T-helper 17 cell (primary cell): ENCODE results near the gene MGST2. TPM values are rescaled to one million over a fixed set of nuclear protein-coding genes. Genes with fewer than 3 reads are reported as not detected.
A peak's percentile ranks its signal among the peaks of the same experiment; 100 is the strongest.

Experiments used
- ATAC-seq: fragments of 150-1000 bp; cut with Tn5 transposase; 2 replicates; pipeline ENCODE4 v1.10.0; 2021; ENCODE audit warnings: mild to moderate bottlenecking, moderate library complexity
- DNase-seq, 3 donors: peaks; one replicate each; pipeline versions ENCODE4 v3.0.0 to v3.0.0-alpha.2; 2020 to 2021
- H3K9me3 ChIP-seq: one replicate; pipeline ENCODE4 v1.7.0; 2013; ENCODE audit warnings: low read length, mild to moderate bottlenecking; ENCODE audit not compliant: control insufficient read depth, poor library complexity, severe bottlenecking
- H3K27ac Mint-ChIP-seq: one replicate; pipeline ENCODE4 v1.8.0; 2022; ENCODE audit warnings: mild to moderate bottlenecking, moderate library complexity, mixed read lengths
- H3K27me3 Mint-ChIP-seq: one replicate; pipeline ENCODE4 v1.8.0; 2022; ENCODE audit warnings: mixed read lengths
- H3K36me3 Mint-ChIP-seq: one replicate; pipeline ENCODE4 v1.8.0; 2022; ENCODE audit warnings: low read depth, mixed read lengths
- H3K4me1 Mint-ChIP-seq: one replicate; pipeline ENCODE4 v1.8.0; 2022; ENCODE audit warnings: mild to moderate bottlenecking, mixed read lengths
- H3K4me3 Mint-ChIP-seq: one replicate; pipeline ENCODE4 v1.8.0; 2022; ENCODE audit warnings: mild to moderate bottlenecking, moderate library complexity, mixed read lengths
- total RNA-seq, 4 donors: library from RNA in 2 of 4; stranded (reverse) in 2 of 4; gene quantifications; one replicate each; pipeline ENCODE4 v1.2.3 and lab custom pipeline; 2022 to 2026

Gene MGST2
- total RNA-seq = 1 to 10 TPM; 1.6 to 3.1 TPM
- total RNA-seq (lab: John Stamatoyannopoulos, UW) = 3.2 to 10.0 reads per million in 2 donors

- H3K4me1 Mint-ChIP-seq = peaks cover 16% of the 10 kb centered on the region
Observed at GRCh38 chr4:139665690-139666529, at the start of gene MGST2. MGST2 (plus strand) TSS chr4:139665819; CDS start chr4:139666020, 201 bp downstream.

GRCh38 chr4:139617702-139618490, 47.7 kb upstream of the MGST2 start:
- DNase-seq (no peak), ATAC-seq (no peak)
- Mint-ChIP-seq H3K27ac (no peak overlapping the region), H3K4me1 (peaks cover 3% of the 10 kb centered on the region), H3K4me3 (no peak overlapping the region), H3K27me3 (peaks cover 9% of the 10 kb centered on the region), H3K36me3 (no peaks in the 10 kb centered on the region)
- H3K9me3 ChIP-seq = no peaks in the 10 kb centered on the region

More at GRCh38 chr4:139665690-139666529, at the start of gene MGST2:
- DNase-seq = no peak
- peak within 1 kb of the TSS; percentile 86 for H3K27ac Mint-ChIP-seq
- H3K27me3 Mint-ChIP-seq = no peaks in the 10 kb centered on the region
- H3K36me3 Mint-ChIP-seq = peaks cover under 1% of the 10 kb centered on the region
- peak within 1 kb of the TSS; percentile 96 for H3K4me3 Mint-ChIP-seq
- ATAC-seq = peak; percentile 65
- no peaks in the 10 kb centered on the region for H3K9me3 ChIP-seq

GRCh38 chr4:139619644-139620043, 46.0 kb upstream of the MGST2 start:
- no peak overlapping the region for H3K4me3 Mint-ChIP-seq
- H3K4me1 Mint-ChIP-seq = peaks cover 3% of the 10 kb centered on the region
- no peak overlapping the region for H3K27ac Mint-ChIP-seq
- no peak for DNase-seq
- peak; percentile 57 for ATAC-seq
- H3K27me3 Mint-ChIP-seq = peaks cover 22% of the 10 kb centered on the region
- no peaks in the 10 kb centered on the region for H3K9me3 ChIP-seq
- peaks cover 2% of the 10 kb centered on the region for H3K36me3 Mint-ChIP-seq

- Mint-ChIP-seq H3K27me3 (peaks cover 24% of the 10 kb centered on the region), H3K27ac (no peak overlapping the region), H3K4me1 (no peaks in the 10 kb centered on the region), H3K36me3 (peaks cover 2% of the 10 kb centered on the region), H3K4me3 (no peak overlapping the region)
- DNase-seq (no peak), ATAC-seq (no peak)
- H3K9me3 ChIP-seq = no peaks in the 10 kb centered on the region
Observed at GRCh38 chr4:139622901-139623381, 42.7 kb upstream of the MGST2 start.

GRCh38 chr4:139624441-139625092, 41.1 kb upstream of the MGST2 start:
- H3K4me1 Mint-ChIP-seq = no peaks in the 10 kb centered on the region
- H3K36me3 Mint-ChIP-seq = peaks cover 2% of the 10 kb centered on the region
- H3K9me3 ChIP-seq = no peaks in the 10 kb centered on the region
- no peak for ATAC-seq
- H3K27ac Mint-ChIP-seq = no peak overlapping the region
- no peak overlapping the region for H3K4me3 Mint-ChIP-seq
- DNase-seq = no peak
- peaks cover 24% of the 10 kb centered on the region for H3K27me3 Mint-ChIP-seq

- no peaks in the 10 kb centered on the region for H3K9me3 ChIP-seq
- no peak for DNase-seq
- Mint-ChIP-seq H3K4me1 (no peaks in the 10 kb centered on the region), H3K4me3 (no peak overlapping the region), H3K27ac (no peak overlapping the region), H3K36me3 (peaks cover 2% of the 10 kb centered on the region), H3K27me3 (peaks cover 27% of the 10 kb centered on the region)
- ATAC-seq = no peak
Observed at GRCh38 chr4:139625093-139625455, 40.5 kb upstream of the MGST2 start.

GRCh38 chr4:139625482-139625881, 40.1 kb upstream of the MGST2 start:
- H3K4me1 Mint-ChIP-seq = no peaks in the 10 kb centered on the region

GRCh38 chr4:139628184-139629012, 37.2 kb upstream of the MGST2 start:
- no peak overlapping the region for H3K4me3 Mint-ChIP-seq

More at GRCh38 chr4:139625482-139625881, 40.1 kb upstream of the MGST2 start:
- H3K27me3 Mint-ChIP-seq = peaks cover 31% of the 10 kb centered on the region
- no peak overlapping the region for H3K4me3 Mint-ChIP-seq
- no peaks in the 10 kb centered on the region for H3K9me3 ChIP-seq
- H3K36me3 Mint-ChIP-seq = peaks cover 2% of the 10 kb centered on the region
- no peak overlapping the region for H3K27ac Mint-ChIP-seq
- no peak for DNase-seq
- no peak for ATAC-seq

GRCh38 chr4:139629436-139630125, 36.0 kb upstream of the MGST2 start:
- Mint-ChIP-seq H3K36me3 (peaks cover 3% of the 10 kb centered on the region), H3K4me3 (no peak overlapping the region), H3K27me3 (peaks cover 45% of the 10 kb centered on the region)

More at GRCh38 chr4:139628184-139629012, 37.2 kb upstream of the MGST2 start:
- peaks cover 41% of the 10 kb centered on the region for H3K27me3 Mint-ChIP-seq
- DNase-seq (no peak), ATAC-seq (no peak)
- H3K9me3 ChIP-seq = no peaks in the 10 kb centered on the region
- H3K27ac Mint-ChIP-seq = no peak overlapping the region
- H3K36me3 Mint-ChIP-seq = peaks cover 4% of the 10 kb centered on the region
- H3K4me1 Mint-ChIP-seq = peaks cover 5% of the 10 kb centered on the region

GRCh38 chr4:139630126-139630495, 35.5 kb upstream of the MGST2 start:
- Mint-ChIP-seq H3K27ac (no peak overlapping the region), H3K4me1 (peaks cover 5% of the 10 kb centered on the region), H3K27me3 (peaks cover 48% of the 10 kb centered on the region), H3K36me3 (peaks cover 3% of the 10 kb centered on the region), H3K4me3 (no peak overlapping the region)
- H3K9me3 ChIP-seq = no peaks in the 10 kb centered on the region
- no peak for ATAC-seq
- no peak for DNase-seq

More at GRCh38 chr4:139629436-139630125, 36.0 kb upstream of the MGST2 start:
- DNase-seq (no peak), ATAC-seq (no peak)
- peaks cover 5% of the 10 kb centered on the region for H3K4me1 Mint-ChIP-seq
- no peaks in the 10 kb centered on the region for H3K9me3 ChIP-seq
- H3K27ac Mint-ChIP-seq = no peak overlapping the region

GRCh38 chr4:139630991-139631390, 34.6 kb upstream of the MGST2 start:
- H3K36me3 Mint-ChIP-seq = peaks cover 8% of the 10 kb centered on the region
- no peak for ATAC-seq
- H3K4me1 Mint-ChIP-seq = peaks cover 5% of the 10 kb centered on the region
- H3K27ac Mint-ChIP-seq = no peak overlapping the region
- no peaks in the 10 kb centered on the region for H3K9me3 ChIP-seq
- H3K4me3 Mint-ChIP-seq = no peak overlapping the region
- peaks cover 56% of the 10 kb centered on the region for H3K27me3 Mint-ChIP-seq
- no peak for DNase-seq

GRCh38 chr4:139631791-139632190, 33.8 kb upstream of the MGST2 start:
- Mint-ChIP-seq H3K27ac (no peak overlapping the region), H3K36me3 (peaks cover 8% of the 10 kb centered on the region), H3K4me1 (peaks cover 5% of the 10 kb centered on the region), H3K27me3 (peaks cover 63% of the 10 kb centered on the region), H3K4me3 (no peak overlapping the region)
- no peaks in the 10 kb centered on the region for H3K9me3 ChIP-seq
- DNase-seq (no peak), ATAC-seq (no peak)
